HepG2 (cell line): ENCODE data around the gene FRMD8. TPM values are rescaled to one million over a fixed set of nuclear protein-coding genes. Genes with fewer than 3 reads are reported as not detected.

Experiments
- ARID4A ChIP-seq: sonication (generic); formaldehyde crosslinking; IDR thresholded peaks from 2 replicates; pipeline ENCODE4 v1.5.0; 2020; ENCODE audit warnings: mild to moderate bottlenecking, missing genetic modification reagents, borderline replicate concordance
- DMTF1 ChIP-seq: sonication (generic); formaldehyde crosslinking; IDR thresholded peaks from 2 replicates; pipeline ENCODE4 v1.4.0; 2020; ENCODE audit warnings: mild to moderate bottlenecking, missing genetic modification reagents
- EHMT2 ChIP-seq: fragments of 200-600 bp; sonication (generic); IDR thresholded peaks from 2 replicates; pipeline ENCODE4 v1.7.0; 2017; ENCODE audit warnings: antibody characterized with exemption, low read depth, low read length, borderline replicate concordance
- GMEB2 ChIP-seq: IDR thresholded peaks from 2 replicates; pipeline ENCODE4 v1.6.1; 2016; ENCODE audit warnings: missing biosample characterization, missing genetic modification reagents, low read depth
- HNF1B ChIP-seq: sonication (generic); formaldehyde crosslinking; IDR thresholded peaks from 2 replicates; pipeline ENCODE4 v1.5.1; 2020; ENCODE audit warnings: mild to moderate bottlenecking, moderate library complexity, missing genetic modification reagents
- JUND ChIP-seq: sonication (generic); formaldehyde crosslinking; IDR thresholded peaks from 2 replicates; pipeline ENCODE4 v1.8.0; 2022; ENCODE audit warnings: mild to moderate bottlenecking, missing genetic modification reagents
- NCOR1 ChIP-seq: fragments of 200-600 bp; sonication (generic); IDR thresholded peaks from 2 replicates; pipeline ENCODE4 v1.7.0; 2017; ENCODE audit warnings: antibody characterized with exemption, low read length, borderline replicate concordance
- NONO ChIP-seq, 2 experiments: fragments of 450-650 bp in 1 of 2; sonication (generic) in 1 of 2; formaldehyde crosslinking in 1 of 2; IDR thresholded peaks in 1 of 2; conservative IDR thresholded peaks in 1 of 2; 2 replicates each; pipeline versions ENCODE4 v1.6.1 to v1.8.0; 2017 to 2022; ENCODE audit warnings: mild to moderate bottlenecking in 1 of 2, missing genetic modification reagents in 1 of 2, moderate library complexity in 1 of 2
- POLR2A ChIP-seq, 2 experiments: IDR thresholded peaks; 2 replicates each; pipeline ENCODE4 v1.6.1; 2011; ENCODE audit warnings: low read depth in 2 of 2, low read length in 2 of 2, mild to moderate bottlenecking in 1 of 2, moderate library complexity in 1 of 2; ENCODE audit not compliant: insufficient read depth in 1 of 2
- RBFOX2 ChIP-seq: fragments of 200-400 bp; formaldehyde crosslinking; IDR thresholded peaks from 2 replicates; pipeline ENCODE4 v1.6.1; 2017; ENCODE audit warnings: low read depth, mild to moderate bottlenecking, low read length
- RXRA ChIP-seq: sonication (generic); formaldehyde crosslinking; IDR thresholded peaks from 2 replicates; pipeline ENCODE4 v1.5.1; 2020; ENCODE audit warnings: missing genetic modification reagents
- TMF1 ChIP-seq: sonication (generic); formaldehyde crosslinking; IDR thresholded peaks from 2 replicates; pipeline ENCODE4 v1.8.1; 2022; ENCODE audit warnings: low read depth, missing genetic modification reagents
- WIZ ChIP-seq: sonication (generic); formaldehyde crosslinking; IDR thresholded peaks from 2 replicates; pipeline ENCODE4 v1.5.1; 2020; ENCODE audit warnings: mild to moderate bottlenecking, missing genetic modification reagents
- ZMAT3 ChIP-seq: sonication (generic); formaldehyde crosslinking; conservative IDR thresholded peaks from 2 replicates; pipeline ENCODE4 v1.7.0; 2021; ENCODE audit warnings: missing genetic modification reagents
- ZNF547 ChIP-seq: sonication (generic); formaldehyde crosslinking; IDR thresholded peaks from 2 replicates; pipeline ENCODE4 v1.5.1; 2020; ENCODE audit warnings: mild to moderate bottlenecking, missing genetic modification reagents
- ZNF563 ChIP-seq: sonication (generic); formaldehyde crosslinking; IDR thresholded peaks from 2 replicates; pipeline ENCODE4 v1.8.0; 2022; ENCODE audit warnings: mild to moderate bottlenecking, moderate library complexity, missing genetic modification reagents
- ZNF589 ChIP-seq: sonication (generic); formaldehyde crosslinking; conservative IDR thresholded peaks from 2 replicates; pipeline ENCODE4 v1.8.0; 2022; ENCODE audit warnings: mild to moderate bottlenecking, moderate library complexity, missing genetic modification reagents
- polyA plus RNA-seq, 8 experiments: library from polyadenylated mRNA; depleted of rRNA in 3 of 8; stranded (reverse) in 7 of 8; unstranded in 1 of 8; fragments of >200 nt; fragmentation: Illumina TruSeq in 4 of 8; extraction: Trizol in 4 of 8; gene quantifications; 2 replicates each; pipeline versions ENCODE4 v1.2.1 to v1.2.3, GENCODE V29; 2011 to 2016; ENCODE audit warnings: low read depth in 4 of 8, missing spikeins in 1 of 8, mixed read lengths in 1 of 8; ENCODE audit not compliant: insufficient read depth in 1 of 8
- total RNA-seq, 5 experiments: library from RNA; depleted of rRNA; stranded (reverse); fragments of >200 nt; fragmentation: Illumina TruSeq; extraction: Trizol; gene quantifications; 2 replicates each; pipeline ENCODE4 v1.2.3, GENCODE V29; 2016; ENCODE audit warnings: low read depth in 1 of 5

The FRMD8 gene
- total and polyA plus RNA-seq, 2 of the 13 experiments (the other 11 are each of a cell fraction or from before 2014, with no cell fraction given) = 5.8 to 20.6 TPM

- TF ChIP-seq NONO (IDR thresholded peaks at IDR 0.05) (no peak), NONO (CRISPR knock-in tag; conservative IDR thresholded peaks at IDR 0.05) (peak; percentile 64), DMTF1 (CRISPR knock-in tag) (no peak), HNF1B (CRISPR knock-in tag) (peak; percentile 50), ZNF589 (CRISPR knock-in tag) (0 out of 2 replicates have a peak, but pooled peaks have one; percentile 53), RXRA (CRISPR knock-in tag) (0 out of 2 replicates have a peak, but pooled peaks have one; percentile 20), WIZ (CRISPR knock-in tag) (no peak), POLR2A (IDR thresholded peaks at IDR 0.05; ENCODE audit: insufficient read depth in 1 of 2, low read depth in 2 of 2, low read length in 2 of 2) (peak; percentile 45 to 92), JUND (CRISPR knock-in tag) (no peak), NCOR1 (no peak), ARID4A (CRISPR knock-in tag) (peak; percentile 51; the same call in 1 of the 2 replicates), ZNF563 (CRISPR knock-in tag) (peak; percentile 62; the same call in 1 of the 2 replicates), ZNF547 (CRISPR knock-in tag) (no peak), RBFOX2 (peak; percentile 80), GMEB2 (CRISPR knock-in tag) (no peak), TMF1 (peak; percentile 32; the same call in 1 of the 2 replicates), EHMT2 (no peak), ZMAT3 (CRISPR knock-in tag) (0 out of 2 replicates have a peak, but pooled peaks have one; percentile 8)
Observed at GRCh38 chr11:65354265-65355012, 32.0 kb upstream of the FRMD8 start, which contains the start of gene TIGD3 (continued).
